Endothelial cell of umbilical vein (primary cell): ENCODE measurements around the gene RAB2B. TPM values are rescaled to one million over a fixed set of nuclear protein-coding genes. Genes with fewer than 3 reads are reported as not detected.

Experiments used
- Bru-seq: library from RNA; stranded (reverse); fragments of 400-500 nt; gene quantifications from one replicate; lab custom pipeline; 2021; lab: Mats Ljungman, UMichigan
- BruChase-seq, 2 experiments: library from RNA; stranded (reverse); fragments of 400-500 nt; gene quantifications; one replicate each; lab custom pipeline; 2021; lab: Mats Ljungman, UMichigan
- BruUV-seq: library from RNA; stranded (reverse); fragments of 400-500 nt; replicated peaks from 2 replicates; lab custom pipeline; 2021; lab: Mats Ljungman, UMichigan
- CTCF ChIA-PET: fragments of 300-600, 350-600 bp; sonication (Branson Sonifier 250); formaldehyde crosslinking; loops from one replicate; lab custom pipeline; 2021; ENCODE audit warnings: antibody characterized with exemption, inconsistent platforms; lab: Charles Lee
- POLR2A ChIA-PET: fragments of 300-600, 350-600 bp; sonication (Branson Sonifier 250); formaldehyde crosslinking; loops from one replicate; lab custom pipeline; 2021; ENCODE audit warnings: antibody characterized with exemption, inconsistent platforms; lab: Charles Lee
- DNase-seq: peaks from one replicate; pipeline ENCODE4 v3.0.0-alpha.2; 2011; ENCODE audit warnings: low read depth, low spot score
- FAIRE-seq: peaks from 2 replicates; lab custom pipeline; 2011; peaks lifted over from hg19 to GRCh38; lab: Jason Lieb, UNC
- H2AFZ ChIP-seq: 2 replicates; pipeline ENCODE4 v1.6.0; 2012; ENCODE audit warnings: low read depth, low read length, control low read depth, inconsistent platforms
- H3K27ac ChIP-seq: 2 replicates; pipeline ENCODE4 v1.5.1; 2011; ENCODE audit warnings: low read depth, mild to moderate bottlenecking, control low read depth, low read length, moderate library complexity; ENCODE audit not compliant: insufficient read depth
- H3K27me3 ChIP-seq, 2 experiments: 2 replicates each; pipeline versions ENCODE4 v1.6.0 to v1.6.1; 2011; ENCODE audit warnings: low read length in 2 of 2, mixed read lengths in 1 of 2; ENCODE audit not compliant: control insufficient read depth in 2 of 2, insufficient read depth in 2 of 2
- H3K36me3 ChIP-seq, 2 experiments: 2 replicates in 1 of 2; 3 replicates in 1 of 2; pipeline ENCODE4 v1.5.1; 2011; ENCODE audit warnings: low read length in 2 of 2, mild to moderate bottlenecking in 1 of 2, moderate library complexity in 1 of 2; ENCODE audit not compliant: control insufficient read depth in 2 of 2, insufficient read depth in 2 of 2; ENCODE audit errors: extremely low read depth in 1 of 2
- H3K4me1 ChIP-seq: 3 replicates; pipeline ENCODE4 v1.5.1; 2011; ENCODE audit warnings: mild to moderate bottlenecking, low read length; ENCODE audit not compliant: control insufficient read depth, insufficient read depth; ENCODE audit errors: extremely low read depth
- H3K4me2 ChIP-seq: 2 replicates; pipeline ENCODE4 v1.6.1; 2011; ENCODE audit warnings: low read length, control low read depth, mixed read lengths; ENCODE audit not compliant: insufficient read depth
- H3K4me3 ChIP-seq, 3 experiments: fragments of 200-600 bp in 1 of 3; sonication (generic), shearing (Covaris generic) in 1 of 3; replicated peaks in 1 of 3; 2 replicates each; pipeline ENCODE4 v1.5.1; 2011 to 2016; ENCODE audit warnings: control low read depth in 3 of 3, low read length in 3 of 3, mild to moderate bottlenecking in 2 of 3, inconsistent platforms in 1 of 3, low read depth in 1 of 3, moderate library complexity in 1 of 3; ENCODE audit not compliant: insufficient read depth in 1 of 3
- H3K79me2 ChIP-seq: 2 replicates; pipeline ENCODE4 v1.6.0; 2012; ENCODE audit warnings: low read length, inconsistent platforms; ENCODE audit not compliant: control insufficient read depth, insufficient read depth
- H3K9ac ChIP-seq: replicated peaks from 2 replicates; pipeline ENCODE3; 2011; ENCODE audit warnings: low read length, control low read depth; ENCODE audit not compliant: insufficient read depth; ENCODE audit errors: extremely low read depth
- H3K9me1 ChIP-seq: replicated peaks from 3 replicates; pipeline ENCODE4 v1.6.0; 2011; ENCODE audit warnings: mild to moderate bottlenecking, low read length; ENCODE audit not compliant: control insufficient read depth, insufficient read depth; ENCODE audit errors: extremely low read depth
- H3K9me3 ChIP-seq: replicated peaks from 2 replicates; pipeline ENCODE4 v1.5.1; 2012; ENCODE audit warnings: low read length, inconsistent platforms; ENCODE audit not compliant: control insufficient read depth, insufficient read depth
- H4K20me1 ChIP-seq: replicated peaks from 2 replicates; pipeline ENCODE3; 2011; ENCODE audit warnings: mild to moderate bottlenecking, low read length; ENCODE audit not compliant: control insufficient read depth, insufficient read depth; ENCODE audit errors: extremely low read depth
- EZH2 ChIP-seq: IDR thresholded peaks from 2 replicates; pipeline ENCODE4 v1.6.1; 2012; ENCODE audit warnings: borderline replicate concordance, low read depth, mild to moderate bottlenecking, moderate library complexity, low read length, inconsistent platforms; ENCODE audit not compliant: severe bottlenecking
- FOS ChIP-seq: IDR thresholded peaks from 2 replicates; pipeline ENCODE4 v1.6.1; 2011; ENCODE audit warnings: mild to moderate bottlenecking, low read length, moderate library complexity, borderline replicate concordance; ENCODE audit not compliant: insufficient read depth
- GATA2 ChIP-seq: IDR thresholded peaks from 2 replicates; pipeline ENCODE4 v1.7.0; 2011; ENCODE audit warnings: low read depth, mild to moderate bottlenecking, moderate library complexity, mixed read lengths, low read length; ENCODE audit not compliant: insufficient read length, insufficient read depth
- JUN ChIP-seq: IDR thresholded peaks from 2 replicates; pipeline ENCODE4 v1.6.1; 2011; ENCODE audit warnings: borderline replicate concordance, low read depth; ENCODE audit not compliant: insufficient read length, insufficient read depth
- MYC ChIP-seq: IDR thresholded peaks from one replicate; pipeline ENCODE4 v1.6.1; 2011; ENCODE audit warnings: mild to moderate bottlenecking, low read depth, low read length
- POLR2A ChIP-seq: IDR thresholded peaks from 2 replicates; pipeline ENCODE4 v1.6.1; 2012; ENCODE audit warnings: low read depth, mild to moderate bottlenecking, control low read depth, low read length
- POLR2AphosphoS5 ChIP-seq: IDR thresholded peaks from 2 replicates; pipeline ENCODE4 v1.6.1; 2012; ENCODE audit warnings: low read depth, mild to moderate bottlenecking, control low read depth, low read length, moderate library complexity; ENCODE audit not compliant: insufficient read depth
- dilution Hi-C: fragments of 300-500 bp; cut with MboI; formaldehyde crosslinking; loops from one replicate; pipeline ENCODE4 v1.15.0; 2019; ENCODE audit warnings: low sequenced_read_pairs; ENCODE audit not compliant: extremely low pct_ligation_motif_present
- intact Hi-C: fragments of 100-400 bp; cut with micrococcal nuclease; formaldehyde crosslinking; loops from one replicate; pipeline ENCODE4 v1.10.0; 2022
- long read RNA-seq: library from polyadenylated mRNA; stranded (forward); transcript quantifications from one replicate; pipeline ENCODE4 v2.0.0, GENCODE V29; 2021
- polyA minus RNA-seq, 3 experiments: library from RNA; depleted of rRNA, polyadenylated mRNA; stranded (reverse); fragments of >200 nt; gene quantifications; 1 replicate in 1 of 3; 2 replicates in 2 of 3; pipeline ENCODE4 v1.2.3, GENCODE V29; 2011
- polyA plus RNA-seq, 4 experiments: library from polyadenylated mRNA; depleted of rRNA in 3 of 4; stranded (reverse) in 3 of 4; unstranded in 1 of 4; fragments of >200 nt; gene quantifications; 2 replicates each; pipeline versions ENCODE4 v1.2.1 to v1.2.3, GENCODE V29; 2011 to 2012; ENCODE audit warnings: missing spikeins in 1 of 4
- total RNA-seq: library from RNA; stranded (reverse); gene quantifications from 2 replicates; pipeline ENCODE4 v1.2.3, GENCODE V29; 2021
- TF ChIP-seq, protein P1 (sequence below), 2 donors: IDR thresholded peaks; 1 replicate in 1 of 2; 2 replicates in 1 of 2; pipeline ENCODE4 v1.5.1; 2011; ENCODE audit warnings: low read length in 2 of 2, mild to moderate bottlenecking in 2 of 2, moderate library complexity in 2 of 2, control low read depth in 1 of 2, inconsistent platforms in 1 of 2, low read depth in 1 of 2; ENCODE audit not compliant: insufficient read depth in 1 of 2; ENCODE audit errors: extremely low read depth in 1 of 2
- TF ChIP-seq, protein P2 (sequence below): IDR thresholded peaks from 2 replicates; pipeline ENCODE4 v1.6.1; 2011; ENCODE audit not compliant: insufficient read depth, insufficient read length

RAB2B gene
- 29.1 and 30.6 TPM in 2 replicates for total RNA-seq
- polyA plus RNA-seq: 26.8 and 27.9 TPM in 2 replicates
- 23.6 and 24.1 TPM in 2 replicates for polyA plus RNA-seq (2011; cell fraction: cytosol; rRNA removed)
- 43.2 and 47.7 TPM in 2 replicates for polyA plus RNA-seq (2011; cell fraction: nucleus; rRNA removed)
- polyA plus RNA-seq (2012): 24.9 and 28.6 TPM in 2 replicates
- polyA minus RNA-seq: 40.8 and 47.7 TPM in 2 replicates
- 6.3 TPM for polyA minus RNA-seq (2011; cell fraction: cytosol; rRNA and poly(A)+ RNA removed)
- polyA minus RNA-seq (2011; cell fraction: nucleus; rRNA and poly(A)+ RNA removed): 26.0 and 33.6 TPM in 2 replicates
- percentile 85 among the genes with signal in this experiment for Bru-seq, nascent RNA
- BruChase-seq, experiment 1, labeled RNA remaining after a 6-hour chase: percentile 93 among the genes with signal in this experiment
- percentile 94 among the genes with signal in this experiment for BruChase-seq, experiment 2, labeled RNA remaining after a 2-hour chase
- long read RNA-seq, partial matches to known transcripts: 0 of 1 reads
- long read RNA-seq, other reads (novel, unspliced or antisense): 1 of 1 reads

DNA sequence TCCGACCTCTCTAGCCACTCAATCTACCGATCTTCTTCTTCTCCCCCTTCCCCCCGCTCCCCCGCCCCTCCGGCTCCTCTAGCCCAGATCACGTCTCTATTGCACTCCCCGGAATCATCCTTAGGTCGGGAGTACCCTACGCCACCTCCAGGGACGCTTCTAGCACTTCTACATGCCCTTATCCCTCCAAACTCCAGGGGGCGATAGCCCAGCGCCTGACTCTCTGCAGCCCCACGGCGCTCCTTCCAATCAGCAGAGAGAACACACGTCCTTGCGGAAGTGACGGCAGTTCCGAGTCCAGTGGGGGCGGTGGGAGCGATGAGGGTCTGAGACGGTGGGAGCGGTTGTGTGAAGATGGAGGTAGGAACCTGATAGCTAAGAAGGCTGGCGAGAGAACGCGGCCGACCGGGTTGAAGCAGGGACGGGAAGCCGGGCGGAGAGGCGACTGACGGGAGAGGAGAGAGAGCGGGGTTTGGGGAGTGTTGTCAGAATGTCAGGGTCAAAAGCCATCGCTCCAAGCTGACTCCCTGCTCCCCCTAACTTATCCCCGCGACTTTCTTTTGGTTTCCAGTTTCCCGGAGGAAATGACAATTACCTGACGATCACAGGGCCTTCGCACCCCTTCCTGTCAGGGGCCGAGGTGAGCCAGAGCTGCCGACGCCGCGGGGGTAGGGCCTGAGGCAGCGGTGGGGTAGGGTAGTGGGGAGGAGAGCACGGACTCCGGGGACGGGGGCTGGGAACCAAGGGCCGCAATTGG lies at the start of gene RAB2B, which contains the start of gene TOX4:
RAB2B (minus strand) TSS at position 35 of the 757 bp plus-strand sequence. CDS start 87 bp downstream, outside the sequence.
TOX4 (plus strand) TSS at position 271 of the 757 bp plus-strand sequence; CDS start at position 355, 84 bp downstream.
- Histone ChIP-seq H3K4me1 (peaks cover 20% of the 10 kb centered on the region), H3K79me2 (peaks cover 43% of the 10 kb centered on the region), H3K27ac (peak within 1 kb of the TSS; percentile 97), H2AFZ (peak within 1 kb of the TSS; percentile 97), H3K9me3 (no peaks in the 10 kb centered on the region), H3K36me3 (peaks cover 0 to 7% of the 10 kb centered on the region in 2 experiments), H3K27me3 (no peaks in the 10 kb centered on the region), H3K9me1 (no peaks in the 10 kb centered on the region), H3K9ac (peak within 1 kb of the TSS; percentile 93), H3K4me3 (peak within 1 kb of the TSS; percentile 69 to 95 (median 93)), H3K4me2 (peak within 1 kb of the TSS; percentile 96), H4K20me1 (no peaks in the 10 kb centered on the region)
- CTCF ChIA-PET: interaction anchor here (0.6 to 3.7 kb wide), 17 partner anchors 10 to 352 kb away, joined by 3 to 23 read pairs (median 5); partner anchors contain the start of genes CHD8, METTL3 and SUPT16H
- POLR2A ChIA-PET: interaction anchor here (0.9 to 1.9 kb wide), 3 partner anchors 20 to 40 kb away, joined by 3 to 7 read pairs (median 7); partner anchors contain the start of gene METTL3
- DNase-seq (peak; percentile 99), FAIRE-seq (peak; percentile 96)
- intact Hi-C loops (loop anchor here (1.0 kb wide), 5 partner anchors 10 to 208 kb away; partner anchors contain the start of genes CHD8, HNRNPC and METTL3), dilution Hi-C loops (no loop called here)
- BruUV-seq: no TSS peak
- TF ChIP-seq MYC: no peak
- TF ChIP-seq POLR2AphosphoS5: peak; percentile 70
- TF ChIP-seq POLR2A: peak; percentile 15
- no peak for TF ChIP-seq FOS
- TF ChIP-seq, protein P1, sequence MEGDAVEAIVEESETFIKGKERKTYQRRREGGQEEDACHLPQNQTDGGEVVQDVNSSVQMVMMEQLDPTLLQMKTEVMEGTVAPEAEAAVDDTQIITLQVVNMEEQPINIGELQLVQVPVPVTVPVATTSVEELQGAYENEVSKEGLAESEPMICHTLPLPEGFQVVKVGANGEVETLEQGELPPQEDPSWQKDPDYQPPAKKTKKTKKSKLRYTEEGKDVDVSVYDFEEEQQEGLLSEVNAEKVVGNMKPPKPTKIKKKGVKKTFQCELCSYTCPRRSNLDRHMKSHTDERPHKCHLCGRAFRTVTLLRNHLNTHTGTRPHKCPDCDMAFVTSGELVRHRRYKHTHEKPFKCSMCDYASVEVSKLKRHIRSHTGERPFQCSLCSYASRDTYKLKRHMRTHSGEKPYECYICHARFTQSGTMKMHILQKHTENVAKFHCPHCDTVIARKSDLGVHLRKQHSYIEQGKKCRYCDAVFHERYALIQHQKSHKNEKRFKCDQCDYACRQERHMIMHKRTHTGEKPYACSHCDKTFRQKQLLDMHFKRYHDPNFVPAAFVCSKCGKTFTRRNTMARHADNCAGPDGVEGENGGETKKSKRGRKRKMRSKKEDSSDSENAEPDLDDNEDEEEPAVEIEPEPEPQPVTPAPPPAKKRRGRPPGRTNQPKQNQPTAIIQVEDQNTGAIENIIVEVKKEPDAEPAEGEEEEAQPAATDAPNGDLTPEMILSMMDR (IDR thresholded peaks at IDR 0.05; ENCODE audit: extremely low read depth in 1 of 2, insufficient read depth in 1 of 2, low read depth in 1 of 2, low read length in 2 of 2): peak; percentile 91 to 99
- no peak for TF ChIP-seq GATA2
- TF ChIP-seq, protein P2, sequence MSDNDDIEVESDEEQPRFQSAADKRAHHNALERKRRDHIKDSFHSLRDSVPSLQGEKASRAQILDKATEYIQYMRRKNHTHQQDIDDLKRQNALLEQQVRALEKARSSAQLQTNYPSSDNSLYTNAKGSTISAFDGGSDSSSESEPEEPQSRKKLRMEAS: no peak
- TF ChIP-seq JUN: no peak
- no peak for TF ChIP-seq EZH2
